Ishikawa (cell line): ENCODE results near the gene APOC1.

Experiments
- CEBPB ChIP-seq: IDR thresholded peaks from 2 replicates; pipeline ENCODE4 v1.6.1; 2012
- CREB1 ChIP-seq: IDR thresholded peaks from 2 replicates; pipeline ENCODE4 v1.6.1; 2012; ENCODE audit warnings: low read depth
- EGR1 ChIP-seq: IDR thresholded peaks from 2 replicates; pipeline ENCODE4 v1.6.1; 2012
- EP300 ChIP-seq: IDR thresholded peaks from 2 replicates; pipeline ENCODE4 v1.6.1; 2012; ENCODE audit warnings: borderline replicate concordance
- FOXM1 ChIP-seq: IDR thresholded peaks from 2 replicates; pipeline ENCODE4 v1.6.1; 2012; ENCODE audit warnings: low read depth, borderline replicate concordance
- NFIC ChIP-seq: IDR thresholded peaks from 2 replicates; pipeline ENCODE4 v1.6.1; 2012
- RAD21 ChIP-seq: IDR thresholded peaks from 2 replicates; pipeline ENCODE4 v1.6.1; 2012; ENCODE audit warnings: low read depth
- TAF1 ChIP-seq: IDR thresholded peaks from 2 replicates; pipeline ENCODE4 v1.6.1; 2012; ENCODE audit warnings: low read depth, mild to moderate bottlenecking
- TCF12 ChIP-seq: IDR thresholded peaks from 2 replicates; pipeline ENCODE4 v1.6.1; 2012; ENCODE audit warnings: low read depth
- TEAD4 ChIP-seq: IDR thresholded peaks from 2 replicates; pipeline ENCODE4 v1.6.1; 2012
- YY1 ChIP-seq: IDR thresholded peaks from 2 replicates; pipeline ENCODE4 v1.6.1; 2012; ENCODE audit warnings: low read depth
- ZBTB7A ChIP-seq: IDR thresholded peaks from 2 replicates; pipeline ENCODE4 v1.6.1; 2012; ENCODE audit warnings: low read depth
- TF ChIP-seq, protein P1 (sequence below): IDR thresholded peaks from 2 replicates; pipeline ENCODE4 v1.6.1; 2012
- TF ChIP-seq, protein P2 (sequence below): IDR thresholded peaks from 2 replicates; pipeline ENCODE4 v1.6.1; 2012; ENCODE audit warnings: low read depth, mild to moderate bottlenecking
- TF ChIP-seq, protein P3 (sequence below): IDR thresholded peaks from 2 replicates; pipeline ENCODE4 v1.6.1; 2012

APOC1 gene

DNA sequence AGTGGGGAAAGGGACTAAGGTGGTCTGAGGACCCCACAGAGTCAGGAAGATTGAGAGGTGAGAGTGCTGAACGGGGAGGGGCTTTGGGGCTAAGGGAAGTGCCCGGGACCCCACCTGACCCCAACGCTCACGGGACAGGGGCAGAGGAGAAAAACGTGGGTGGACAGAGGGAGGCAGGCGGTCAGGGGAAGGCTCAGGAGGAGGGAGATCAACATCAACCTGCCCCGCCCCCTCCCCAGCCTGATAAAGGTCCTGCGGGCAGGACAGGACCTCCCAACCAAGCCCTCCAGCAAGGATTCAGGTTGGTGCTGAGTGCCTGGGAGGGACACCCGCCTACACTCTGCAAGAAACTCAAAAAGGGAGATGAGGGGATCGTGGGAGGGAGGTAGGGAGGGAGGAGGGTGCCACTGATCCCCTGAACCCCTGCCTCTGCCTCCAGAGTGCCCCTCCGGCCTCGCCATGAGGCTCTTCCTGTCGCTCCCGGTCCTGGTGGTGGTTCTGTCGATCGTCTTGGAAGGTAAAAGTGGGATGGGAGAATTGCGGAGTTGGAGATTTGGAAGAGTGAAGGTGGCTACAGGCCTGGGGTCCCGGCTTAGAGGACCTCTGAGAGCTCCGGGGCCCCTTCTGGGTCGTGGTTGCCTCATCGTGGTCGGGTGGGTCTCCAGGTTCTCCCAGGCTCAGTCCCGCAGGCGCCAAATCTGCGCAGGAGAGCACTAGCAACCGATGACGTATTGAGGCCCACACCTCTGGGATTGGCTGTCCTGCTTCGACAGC lies at the start of gene APOC1:
APOC1 (plus strand) TSS at position 176 of the 774 bp plus-strand sequence; CDS start at position 460, 284 bp downstream.
- TF ChIP-seq CREB1 (peak; percentile 90), ZBTB7A (peak; percentile 54; the same call in 1 of the 2 replicates)

DNA sequence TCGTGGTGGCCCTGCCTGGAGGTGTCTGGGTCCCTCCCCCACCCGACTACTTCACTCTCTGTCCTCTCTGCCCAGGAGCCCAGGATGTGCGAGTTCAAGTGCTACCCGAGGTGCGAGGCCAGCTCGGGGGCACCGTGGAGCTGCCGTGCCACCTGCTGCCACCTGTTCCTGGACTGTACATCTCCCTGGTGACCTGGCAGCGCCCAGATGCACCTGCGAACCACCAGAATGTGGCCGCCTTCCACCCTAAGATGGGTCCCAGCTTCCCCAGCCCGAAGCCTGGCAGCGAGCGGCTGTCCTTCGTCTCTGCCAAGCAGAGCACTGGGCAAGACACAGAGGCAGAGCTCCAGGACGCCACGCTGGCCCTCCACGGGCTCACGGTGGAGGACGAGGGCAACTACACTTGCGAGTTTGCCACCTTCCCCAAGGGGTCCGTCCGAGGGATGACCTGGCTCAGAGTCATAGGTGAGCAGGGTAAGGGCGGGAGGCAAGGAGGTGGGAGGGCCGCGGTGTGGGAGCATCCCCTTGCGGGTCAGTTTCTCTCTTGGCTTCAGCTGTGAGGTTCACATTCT lies 49.1 kb upstream of the APOC1 start:
- TF ChIP-seq CEBPB (no peak), CREB1 (no peak), YY1 (no peak), EP300 (no peak), FOXM1 (no peak), RAD21 (no peak), EGR1 (no peak), TEAD4 (no peak), TCF12 (no peak), ZBTB7A (no peak), TAF1 (no peak), NFIC (no peak)
- TF ChIP-seq, protein P1, sequence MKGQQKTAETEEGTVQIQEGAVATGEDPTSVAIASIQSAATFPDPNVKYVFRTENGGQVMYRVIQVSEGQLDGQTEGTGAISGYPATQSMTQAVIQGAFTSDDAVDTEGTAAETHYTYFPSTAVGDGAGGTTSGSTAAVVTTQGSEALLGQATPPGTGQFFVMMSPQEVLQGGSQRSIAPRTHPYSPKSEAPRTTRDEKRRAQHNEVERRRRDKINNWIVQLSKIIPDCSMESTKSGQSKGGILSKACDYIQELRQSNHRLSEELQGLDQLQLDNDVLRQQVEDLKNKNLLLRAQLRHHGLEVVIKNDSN: no peak
- TF ChIP-seq, protein P2, sequence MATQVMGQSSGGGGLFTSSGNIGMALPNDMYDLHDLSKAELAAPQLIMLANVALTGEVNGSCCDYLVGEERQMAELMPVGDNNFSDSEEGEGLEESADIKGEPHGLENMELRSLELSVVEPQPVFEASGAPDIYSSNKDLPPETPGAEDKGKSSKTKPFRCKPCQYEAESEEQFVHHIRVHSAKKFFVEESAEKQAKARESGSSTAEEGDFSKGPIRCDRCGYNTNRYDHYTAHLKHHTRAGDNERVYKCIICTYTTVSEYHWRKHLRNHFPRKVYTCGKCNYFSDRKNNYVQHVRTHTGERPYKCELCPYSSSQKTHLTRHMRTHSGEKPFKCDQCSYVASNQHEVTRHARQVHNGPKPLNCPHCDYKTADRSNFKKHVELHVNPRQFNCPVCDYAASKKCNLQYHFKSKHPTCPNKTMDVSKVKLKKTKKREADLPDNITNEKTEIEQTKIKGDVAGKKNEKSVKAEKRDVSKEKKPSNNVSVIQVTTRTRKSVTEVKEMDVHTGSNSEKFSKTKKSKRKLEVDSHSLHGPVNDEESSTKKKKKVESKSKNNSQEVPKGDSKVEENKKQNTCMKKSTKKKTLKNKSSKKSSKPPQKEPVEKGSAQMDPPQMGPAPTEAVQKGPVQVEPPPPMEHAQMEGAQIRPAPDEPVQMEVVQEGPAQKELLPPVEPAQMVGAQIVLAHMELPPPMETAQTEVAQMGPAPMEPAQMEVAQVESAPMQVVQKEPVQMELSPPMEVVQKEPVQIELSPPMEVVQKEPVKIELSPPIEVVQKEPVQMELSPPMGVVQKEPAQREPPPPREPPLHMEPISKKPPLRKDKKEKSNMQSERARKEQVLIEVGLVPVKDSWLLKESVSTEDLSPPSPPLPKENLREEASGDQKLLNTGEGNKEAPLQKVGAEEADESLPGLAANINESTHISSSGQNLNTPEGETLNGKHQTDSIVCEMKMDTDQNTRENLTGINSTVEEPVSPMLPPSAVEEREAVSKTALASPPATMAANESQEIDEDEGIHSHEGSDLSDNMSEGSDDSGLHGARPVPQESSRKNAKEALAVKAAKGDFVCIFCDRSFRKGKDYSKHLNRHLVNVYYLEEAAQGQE: no peak
- TF ChIP-seq, protein P3, sequence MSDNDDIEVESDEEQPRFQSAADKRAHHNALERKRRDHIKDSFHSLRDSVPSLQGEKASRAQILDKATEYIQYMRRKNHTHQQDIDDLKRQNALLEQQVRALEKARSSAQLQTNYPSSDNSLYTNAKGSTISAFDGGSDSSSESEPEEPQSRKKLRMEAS: no peak

DNA sequence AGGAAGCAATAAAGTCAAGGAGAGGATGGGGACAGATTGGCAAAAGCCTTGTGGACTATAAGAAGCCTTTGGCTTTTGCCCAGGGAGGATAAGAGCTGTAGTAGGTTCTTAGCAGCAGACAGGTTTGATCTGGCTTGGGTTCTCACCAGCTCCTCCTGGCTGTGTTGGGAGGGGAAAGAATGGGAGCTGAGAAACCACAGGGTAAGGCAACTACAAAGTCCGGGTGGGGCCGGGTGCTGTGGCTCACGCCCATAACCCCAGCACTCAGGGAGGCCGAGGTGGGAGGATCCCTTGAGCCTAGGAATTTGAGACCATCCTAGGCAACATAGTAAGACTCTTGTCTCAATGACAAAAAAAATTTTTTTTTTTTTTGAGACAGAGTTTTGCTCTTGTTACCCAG lies 47.7 kb upstream of the APOC1 start:
- TF ChIP-seq, protein P3: no peak
- no peak for TF ChIP-seq RAD21
- no peak for TF ChIP-seq CEBPB
- TF ChIP-seq, protein P1: no peak
- no peak for TF ChIP-seq TEAD4
- no peak for TF ChIP-seq EP300
- no peak for TF ChIP-seq TAF1
- TF ChIP-seq EGR1: no peak
- TF ChIP-seq YY1: no peak
- TF ChIP-seq NFIC: no peak
- TF ChIP-seq, protein P2: no peak
- no peak for TF ChIP-seq CREB1
- TF ChIP-seq ZBTB7A: no peak
- TF ChIP-seq FOXM1: no peak
- no peak for TF ChIP-seq TCF12

DNA sequence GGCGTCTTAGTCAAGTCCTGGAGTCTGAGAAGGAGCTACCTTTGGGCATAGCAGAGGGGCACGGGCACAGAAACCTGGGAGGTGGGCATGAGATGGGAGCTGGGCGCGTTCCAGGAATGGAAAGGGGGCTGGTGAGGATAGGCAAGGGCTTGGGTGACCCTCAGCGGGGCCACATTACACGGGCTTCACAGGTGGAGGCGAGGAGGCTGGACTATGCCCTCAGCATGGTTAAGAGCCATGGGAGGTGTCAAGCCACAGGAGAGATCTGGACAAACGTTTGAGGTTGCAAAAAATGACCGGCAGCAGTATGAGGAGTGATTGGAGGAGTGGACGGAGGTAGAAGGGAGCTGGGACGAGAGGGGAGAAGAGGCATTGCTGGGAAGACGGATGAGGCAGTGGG lies 46.8 kb upstream of the APOC1 start:
- TF ChIP-seq NFIC (no peak), YY1 (no peak), CREB1 (no peak), TAF1 (no peak), TEAD4 (no peak), ZBTB7A (no peak), EGR1 (no peak), EP300 (no peak), TCF12 (no peak)
- TF ChIP-seq, protein P2: no peak
- TF ChIP-seq, protein P1: no peak
